GF-D8 (cell line): ENCODE results near the gene CELA2B.
"Not testable (repeated sequence)": the region's sequence is repeated elsewhere in the genome, so short reads cannot be mapped to it uniquely, and the experiment has no call there.

Experiments used
- DNase-seq: peaks from one replicate; lab custom pipeline; 2025; lab: John Stamatoyannopoulos, UW

Gene CELA2B

DNA sequence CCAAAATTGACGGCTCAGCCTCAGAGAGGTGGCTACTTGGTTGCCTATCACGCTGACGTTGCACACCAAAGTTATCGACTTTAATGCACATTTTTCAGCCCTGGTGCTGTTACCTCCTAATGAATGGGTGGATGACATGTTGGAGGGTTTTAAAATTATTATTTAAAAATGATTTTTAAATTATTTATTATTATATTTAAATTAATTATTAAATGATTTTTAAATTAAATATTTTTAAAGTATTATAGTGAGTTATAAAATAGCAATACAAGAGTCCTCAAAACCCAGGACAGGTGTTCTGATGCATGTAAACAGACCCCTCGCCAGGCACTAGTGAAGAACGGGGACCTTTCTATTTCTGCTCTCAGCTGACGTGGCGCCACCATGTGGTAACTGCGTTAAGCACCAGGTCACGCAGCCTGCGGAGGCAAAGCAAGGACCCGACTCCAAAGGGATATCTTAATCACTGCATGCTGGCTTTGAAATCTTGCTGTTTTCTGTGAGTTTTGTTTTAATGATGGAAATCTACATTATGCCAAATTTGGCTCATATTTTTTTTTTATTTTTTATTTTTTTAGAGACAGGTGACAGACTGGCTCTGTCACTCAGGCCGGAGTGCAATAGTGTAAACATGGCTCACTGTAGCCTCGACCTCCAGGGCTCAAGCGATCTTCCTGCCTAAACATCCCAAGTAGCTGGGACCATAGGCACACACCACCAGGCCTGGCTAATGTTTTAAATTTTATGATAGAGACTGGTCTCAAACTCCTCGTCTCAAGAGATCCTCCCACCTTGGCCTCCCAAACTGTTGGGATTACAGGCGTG, 25.5 kb downstream of the CELA2B start:
- no peak for DNase-seq

DNA sequence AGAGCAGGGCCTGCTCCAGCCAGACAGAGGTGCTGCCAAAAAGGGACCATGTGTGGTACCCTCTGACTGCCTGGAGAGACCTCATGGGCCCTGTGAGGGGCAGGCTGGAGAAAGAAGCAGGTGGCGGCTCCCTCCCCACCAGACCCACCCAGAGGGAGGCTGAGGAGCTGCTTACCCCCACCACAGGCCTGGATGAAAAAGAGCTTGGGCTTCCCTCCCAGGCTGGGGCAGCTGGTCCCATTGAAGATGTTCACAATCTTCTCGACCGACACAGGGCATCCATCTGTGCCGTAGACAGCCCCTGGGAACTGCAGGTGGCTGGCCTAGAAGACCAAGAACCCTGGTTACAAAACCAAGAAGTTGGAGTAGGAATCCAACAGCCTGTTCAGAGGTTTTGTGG, 28.5 kb downstream of the CELA2B start:
- no peak for DNase-seq

- no peak for DNase-seq
Measured at GRCh38 chr1:15506831-15507230, 30.9 kb downstream of the CELA2B start.

- no peak for DNase-seq
Measured at GRCh38 chr1:15507278-15507677, 31.4 kb downstream of the CELA2B start.

- no peak for DNase-seq
Measured at GRCh38 chr1:15508700-15509487, 33.0 kb downstream of the CELA2B start.

DNA sequence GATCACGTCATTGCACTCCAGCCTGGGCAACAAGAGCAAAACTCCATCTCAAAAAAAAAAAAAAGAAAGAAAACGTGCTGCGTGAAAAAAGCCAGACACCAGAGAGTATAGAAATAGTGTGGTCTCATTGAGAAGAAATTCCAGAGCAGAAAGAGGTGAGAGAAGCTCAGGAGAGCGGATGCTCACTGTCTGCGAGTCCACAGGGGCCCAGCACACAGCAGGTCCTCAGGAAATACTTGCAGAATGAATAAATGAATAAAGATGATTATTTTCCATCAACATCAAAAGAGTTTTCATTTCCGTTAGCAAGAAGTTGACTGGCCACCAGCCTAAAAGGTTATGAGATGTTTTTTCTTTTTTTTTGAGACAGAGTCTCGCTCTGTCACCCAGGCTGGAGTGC, 33.7 kb downstream of the CELA2B start:
- DNase-seq, result no peak

DNA sequence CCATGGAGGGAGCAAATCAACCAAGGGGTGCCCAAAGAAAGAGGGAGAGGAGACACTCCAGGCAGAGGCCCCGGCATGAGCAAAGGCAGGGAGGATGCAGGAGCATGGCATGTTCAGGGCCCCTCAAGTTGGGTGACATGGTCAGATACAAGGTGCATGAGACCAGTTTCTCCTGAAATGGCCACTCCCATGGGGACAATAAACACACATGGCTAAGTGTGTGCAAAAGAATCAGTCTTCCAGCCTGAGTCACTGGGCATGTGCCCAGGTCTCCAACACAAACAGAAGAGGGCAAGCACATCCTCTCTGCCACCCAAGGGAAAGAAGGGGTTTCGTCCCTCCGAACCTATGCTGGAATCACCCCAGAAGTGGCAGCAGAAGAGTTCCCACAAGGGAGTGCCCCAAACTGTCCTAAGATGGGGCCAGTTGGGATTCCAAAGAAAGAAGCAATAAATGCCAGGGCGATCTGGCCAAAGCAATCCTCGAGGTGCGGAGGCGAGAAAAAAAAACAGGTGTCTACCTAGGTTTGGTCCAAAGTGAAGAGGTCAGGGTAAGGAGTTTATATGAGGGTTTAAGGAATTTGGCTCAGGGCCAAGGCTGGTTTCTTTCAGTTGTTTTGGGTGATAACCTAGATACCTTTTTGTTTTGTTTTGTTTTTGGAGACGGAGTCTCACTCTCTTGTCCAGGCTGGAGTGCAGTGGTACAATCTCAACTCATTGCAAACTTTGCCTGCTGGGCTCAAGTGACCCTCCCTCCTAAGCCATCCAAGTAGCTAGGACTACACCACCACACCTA, 34.9 kb downstream of the CELA2B start:
- no peak for DNase-seq

- DNase-seq, result no peak
Measured at GRCh38 chr1:15513192-15513591, 37.3 kb downstream of the CELA2B start.

GRCh38 chr1:15513919-15514318, 38.0 kb downstream of the CELA2B start:
- DNase-seq, result no peak

- not testable (repeated sequence) for DNase-seq
Measured at GRCh38 chr1:15514557-15514956, 38.7 kb downstream of the CELA2B start.

- DNase-seq, result no peak
Measured at GRCh38 chr1:15515022-15515663, 39.2 kb downstream of the CELA2B start.

- DNase-seq, result no peak
Measured at GRCh38 chr1:15519625-15520024, 43.7 kb downstream of the CELA2B start.

GRCh38 chr1:15521206-15521906, 45.5 kb downstream of the CELA2B start:
- not testable (repeated sequence) for DNase-seq

- no peak for DNase-seq
Measured at GRCh38 chr1:15522551-15522950, 46.6 kb downstream of the CELA2B start.

DNA sequence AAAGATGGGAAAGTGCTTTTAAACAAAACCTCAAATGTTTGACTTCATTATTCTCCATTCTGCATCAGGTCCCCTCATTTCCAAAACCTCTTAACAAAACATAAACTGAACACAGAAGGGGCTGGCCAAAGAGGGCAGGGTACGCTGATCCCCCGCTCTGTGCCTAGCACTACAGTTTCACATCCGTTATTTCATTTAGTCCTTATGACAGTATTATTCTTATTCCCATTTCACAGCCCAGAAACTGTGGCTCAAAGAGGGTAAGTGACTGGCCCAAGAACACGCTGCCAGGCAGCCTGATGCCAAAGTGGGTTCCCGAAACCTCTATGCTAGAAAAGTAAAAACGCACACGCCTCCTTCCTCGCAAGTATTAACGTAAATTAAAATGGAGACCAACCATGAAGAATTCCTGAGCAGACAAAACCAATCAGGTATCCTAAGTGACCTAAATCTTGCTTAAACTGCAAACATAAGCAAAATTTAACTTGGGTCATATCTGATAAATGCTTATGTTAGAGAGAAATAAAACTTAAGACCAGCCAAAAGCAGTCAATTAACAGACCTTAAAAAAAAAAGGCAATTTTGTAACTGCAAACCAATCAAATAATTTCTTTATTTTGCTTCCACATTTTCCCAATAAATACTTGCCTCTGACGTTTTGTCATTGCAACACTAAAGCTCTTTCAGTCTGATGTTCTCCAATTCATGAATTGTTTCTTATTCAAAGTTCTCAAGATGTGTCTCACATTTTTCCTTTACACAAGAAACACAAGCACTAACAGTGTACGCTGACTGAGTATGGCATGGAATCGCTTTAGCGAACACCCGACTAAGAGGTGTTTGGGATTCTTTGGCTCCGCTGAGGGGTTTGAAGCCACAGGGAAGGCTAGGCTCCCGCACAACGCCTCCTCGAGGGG, 47.5 kb downstream of the CELA2B start:
- no peak for DNase-seq

DNA sequence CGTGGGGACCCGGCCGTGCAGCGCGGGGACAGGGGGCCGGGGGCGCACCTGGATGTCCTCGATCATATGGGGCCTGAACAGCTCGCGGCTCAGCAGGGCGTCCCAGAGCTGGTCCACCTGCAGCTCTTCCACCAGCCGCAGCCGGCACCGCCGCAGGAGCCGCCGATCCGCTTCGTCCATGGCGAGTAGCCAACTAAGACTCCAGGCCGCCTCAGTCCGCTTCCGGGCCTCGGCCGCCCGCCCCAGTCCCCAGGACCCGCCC, 48.0 kb downstream of the CELA2B start, which contains the start of gene CASP9:
TSS of gene CASP9 (minus strand) at position 195 of the 262 bp plus-strand sequence. CDS start at position 180, 15 bp downstream.
- DNase-seq, result no peak

- DNase-seq, result peak; percentile 90
Measured at GRCh38 chr1:15524283-15525049, 48.6 kb downstream of the CELA2B start.

- no peak for DNase-seq
Measured at GRCh38 chr1:15525050-15526020, 49.4 kb downstream of the CELA2B start.
